Calu3 (cell line): ENCODE measurements around the gene MYRFL. TPM values are rescaled to one million over a fixed set of nuclear protein-coding genes. Genes with fewer than 3 reads are reported as not detected.

ENCODE experiments used
- BruUV-seq: library from RNA; stranded (reverse); fragments of 400-500 nt; replicated peaks from 2 replicates; lab custom pipeline; 2021; lab: Mats Ljungman, UMichigan
- CTCF ChIA-PET: fragments of 300-600 bp; sonication (Branson Sonifier 250); formaldehyde crosslinking; loops from one replicate; lab custom pipeline; 2022; ENCODE audit warnings: antibody characterized with exemption; lab: Charles Lee
- DNase-seq: peaks from one replicate; pipeline ENCODE4 v3.0.0; 2022
- H3K27ac Mint-ChIP-seq: one replicate; pipeline ENCODE4 v1.8.0; 2022; ENCODE audit warnings: mixed read lengths; ENCODE audit not compliant: unreplicated experiment
- H3K27me3 Mint-ChIP-seq: one replicate; pipeline ENCODE4 v1.8.0; 2022; ENCODE audit warnings: mixed read lengths; ENCODE audit not compliant: unreplicated experiment
- H3K36me3 Mint-ChIP-seq: one replicate; pipeline ENCODE4 v1.8.0; 2022; ENCODE audit warnings: mild to moderate bottlenecking, moderate library complexity, mixed read lengths; ENCODE audit not compliant: insufficient read depth, unreplicated experiment
- H3K4me1 Mint-ChIP-seq: one replicate; pipeline ENCODE4 v1.8.0; 2022; ENCODE audit warnings: mild to moderate bottlenecking, low read depth, mixed read lengths; ENCODE audit not compliant: unreplicated experiment
- H3K4me3 Mint-ChIP-seq: one replicate; pipeline ENCODE4 v1.8.0; 2022; ENCODE audit warnings: mild to moderate bottlenecking, low read depth, moderate library complexity, mixed read lengths; ENCODE audit not compliant: unreplicated experiment
- H3K9me3 Mint-ChIP-seq: one replicate; pipeline ENCODE4 v1.8.0; 2022; ENCODE audit warnings: low read depth, mixed read lengths; ENCODE audit not compliant: unreplicated experiment
- CTCF ChIP-seq: fragments of 200-600 bp; IDR thresholded peaks from one replicate; pipeline ENCODE4 v1.8.0; 2022; ENCODE audit warnings: antibody characterized with exemption; ENCODE audit not compliant: unreplicated experiment
- intact Hi-C: fragments of 100-400 bp; cut with micrococcal nuclease; formaldehyde crosslinking; loops from one replicate; pipeline ENCODE4 v1.10.0; 2022; ENCODE audit not compliant: unreplicated experiment
- total RNA-seq: library from RNA; stranded (reverse); gene quantifications from 2 replicates; pipeline ENCODE4 v1.2.3, GENCODE V29; 2022

MYRFL gene
- total RNA-seq, 1 experiment from 2014 or later, result 1.7 TPM

GRCh38 chr12:69936766-69937165 is 111.7 kb downstream of the MYRFL start:
- no TSS peak for BruUV-seq
- peaks cover 2% of the 10 kb centered on the region for H3K9me3 Mint-ChIP-seq
- no peak for TF ChIP-seq CTCF
- H3K27me3 Mint-ChIP-seq, result no peaks in the 10 kb centered on the region
- intact Hi-C loops, result no loop called here
- peaks cover 10% of the 10 kb centered on the region for H3K4me1 Mint-ChIP-seq
- no peaks in the 10 kb centered on the region for H3K36me3 Mint-ChIP-seq
- no peak for DNase-seq
- H3K27ac Mint-ChIP-seq, result no peak overlapping the region
- CTCF ChIA-PET, result no interaction called here
- H3K4me3 Mint-ChIP-seq, result no peak overlapping the region

GRCh38 chr12:69947123-69947522 is 122.1 kb downstream of the MYRFL start:
- CTCF ChIA-PET, result no interaction called here
- no peak overlapping the region for H3K4me3 Mint-ChIP-seq
- intact Hi-C loops, result no loop called here
- TF ChIP-seq CTCF, result no peak
- H3K27ac Mint-ChIP-seq, result no peak overlapping the region
- H3K27me3 Mint-ChIP-seq, result no peaks in the 10 kb centered on the region
- no peaks in the 10 kb centered on the region for H3K9me3 Mint-ChIP-seq
- H3K4me1 Mint-ChIP-seq, result no peaks in the 10 kb centered on the region
- no peaks in the 10 kb centered on the region for H3K36me3 Mint-ChIP-seq
- no TSS peak for BruUV-seq
- no peak for DNase-seq

GRCh38 chr12:69947897-69948296 is 122.9 kb downstream of the MYRFL start:
- CTCF ChIA-PET, result no interaction called here
- intact Hi-C loops, result no loop called here

DNA sequence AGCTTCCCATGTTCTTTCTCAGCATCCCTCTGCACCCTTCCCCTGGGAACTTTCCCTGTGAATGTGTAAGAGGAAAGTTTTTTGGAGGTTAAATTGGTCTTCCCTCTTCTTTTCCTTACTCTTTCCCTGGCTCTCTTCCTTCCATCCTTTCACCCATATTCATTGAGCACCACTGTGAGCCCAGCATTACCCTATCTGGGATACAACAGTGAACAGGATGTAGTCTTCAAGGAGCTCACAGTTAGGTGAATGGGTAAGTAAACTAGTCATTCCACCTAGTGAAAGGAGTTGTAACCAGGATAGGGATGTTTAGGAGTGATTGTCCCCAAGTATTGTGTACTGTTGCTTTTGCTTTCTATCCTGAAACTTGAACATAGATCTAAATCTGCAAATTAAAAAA is 123.8 kb downstream of the MYRFL start:
- CTCF ChIA-PET, result no interaction called here
- Mint-ChIP-seq H3K36me3 (no peaks in the 10 kb centered on the region), H3K4me3 (no peak overlapping the region), H3K27me3 (no peaks in the 10 kb centered on the region), H3K9me3 (no peaks in the 10 kb centered on the region), H3K4me1 (no peaks in the 10 kb centered on the region), H3K27ac (no peak overlapping the region)
- no peak for TF ChIP-seq CTCF
- no peak for DNase-seq
- no TSS peak for BruUV-seq
- intact Hi-C loops, result no loop called here

More at GRCh38 chr12:69947897-69948296, 122.9 kb downstream of the MYRFL start:
- no peak for TF ChIP-seq CTCF
- no peaks in the 10 kb centered on the region for H3K36me3 Mint-ChIP-seq
- no peaks in the 10 kb centered on the region for H3K9me3 Mint-ChIP-seq
- H3K4me3 Mint-ChIP-seq, result no peak overlapping the region
- H3K27me3 Mint-ChIP-seq, result no peaks in the 10 kb centered on the region
- no TSS peak for BruUV-seq
- DNase-seq, result no peak
- H3K27ac Mint-ChIP-seq, result no peak overlapping the region
- no peaks in the 10 kb centered on the region for H3K4me1 Mint-ChIP-seq
